ENCODE data around the gene CCL26. TPM values are rescaled to one million over a fixed set of nuclear protein-coding genes. Genes with fewer than 3 reads are reported as not detected.
A peak's percentile ranks its signal among the peaks of the same experiment; 100 is the strongest.

CCL26 gene
- total and polyA plus RNA-seq, 10 of the 15 experiments (the other 5 are each of a cell fraction or from before 2014, with no cell fraction given), result not detected

DNA sequence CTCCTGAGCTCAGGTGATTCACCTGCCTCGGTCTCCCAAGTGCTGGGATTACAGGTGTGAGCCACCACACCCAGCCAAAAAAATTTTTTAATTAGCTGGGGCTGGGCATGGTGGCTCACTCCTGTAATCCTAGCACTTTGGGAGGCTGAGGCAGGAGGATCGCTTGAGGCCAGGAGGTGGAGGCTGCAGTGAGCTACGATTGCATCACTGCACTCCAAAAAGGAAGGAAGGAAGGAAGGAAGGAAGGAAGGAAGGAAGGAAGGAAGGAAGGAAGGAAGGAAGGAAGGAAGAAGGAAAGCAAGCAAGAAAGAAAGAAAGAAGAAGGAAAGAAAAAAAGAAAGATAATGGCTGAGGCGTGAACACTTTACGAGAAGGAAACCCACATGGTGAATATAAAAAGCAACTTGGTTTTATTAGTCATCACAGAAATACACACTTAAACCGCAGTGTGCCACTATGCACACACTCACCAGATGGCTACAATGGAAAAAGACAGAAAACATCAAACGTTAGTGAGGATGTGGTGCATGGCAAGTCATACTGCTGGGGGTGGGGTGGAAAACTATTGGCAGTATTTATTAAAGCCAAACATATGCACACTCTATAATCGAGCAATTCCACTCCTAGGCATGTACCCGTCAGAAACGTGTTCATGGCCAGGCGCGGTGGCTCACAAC lies 4.4 kb upstream of the CCL26 start (continued):
- TF ChIP-seq ZNF622 (IDR thresholded peaks at IDR 0.05) (no peak), PML (IDR thresholded peaks at IDR 0.05; ENCODE audit: low read length) (no peak), ETV6 (conservative IDR thresholded peaks at IDR 0.05 in 1 of 2, IDR thresholded peaks at IDR 0.05 in 1 of 2; ENCODE audit: borderline replicate concordance in 1 of 2, low read depth in 1 of 2) (peak in 1 of 2 experiments; percentile 95; a peak in 2 of 4 replicates), SPI1 (IDR thresholded peaks at IDR 0.05; ENCODE audit: borderline replicate concordance, insufficient read depth, low read depth, low read length) (no peak), BCL11A (IDR thresholded peaks at IDR 0.05; ENCODE audit: low read depth, low read length) (no peak), CBFB (IDR thresholded peaks at IDR 0.05; ENCODE audit: low read depth) (no peak), POLR2A (IDR thresholded peaks at IDR 0.05; ENCODE audit: low read depth, low read length) (no peak), NRF1 (conservative IDR thresholded peaks at IDR 0.05; ENCODE audit: low read depth, low read length) (no peak), NBN (IDR thresholded peaks at IDR 0.05) (peak; percentile 30; the same call in 1 of the 2 replicates), MTA2 (IDR thresholded peaks at IDR 0.05; ENCODE audit: low read depth) (peak; percentile 64), BRCA1 (IDR thresholded peaks at IDR 0.05; ENCODE audit: low read depth, low read length) (no peak), RB1 (IDR thresholded peaks at IDR 0.05; ENCODE audit: borderline replicate concordance) (no peak), ZNF274 (IDR thresholded peaks at IDR 0.05; ENCODE audit: insufficient read depth, insufficient read length) (no peak), IKZF1 (conservative IDR thresholded peaks at IDR 0.05) (peak; percentile 42), YY1 (IDR thresholded peaks at IDR 0.05; ENCODE audit: low read depth, low read length) (no peak), DPF2 (IDR thresholded peaks at IDR 0.05) (0 out of 2 replicates have a peak, but pooled peaks have one; percentile 31), CHD1 (IDR thresholded peaks at IDR 0.05; ENCODE audit: low read depth, low read length) (no peak), ZSCAN29 (IDR thresholded peaks at IDR 0.05) (no peak), SUZ12 (IDR thresholded peaks at IDR 0.05; ENCODE audit: unreplicated experiment) (no peak), JUNB (IDR thresholded peaks at IDR 0.05) (0 out of 2 replicates have a peak, but pooled peaks have one; percentile 22), ASH2L (IDR thresholded peaks at IDR 0.05; ENCODE audit: borderline replicate concordance, low read depth) (no peak), EED (IDR thresholded peaks at IDR 0.05; ENCODE audit: low read depth) (no peak), MTA3 (IDR thresholded peaks at IDR 0.05; ENCODE audit: borderline replicate concordance, low read length) (0 out of 2 replicates have a peak, but pooled peaks have one; percentile 26), KLF5 (IDR thresholded peaks at IDR 0.05; ENCODE audit: partially characterized antibody) (no peak), TCF12 (IDR thresholded peaks at IDR 0.05; ENCODE audit: low read depth, low read length) (0 out of 2 replicates have a peak, but pooled peaks have one; percentile 22), POU2F2 (IDR thresholded peaks at IDR 0.05; ENCODE audit: borderline replicate concordance, low read depth, low read length) (no peak), RAD21 (IDR thresholded peaks at IDR 0.05; ENCODE audit: insufficient read depth, low read depth, low read length) (peak; percentile 32; the same call in 1 of the 2 replicates), RELA (IDR thresholded peaks at IDR 0.05; ENCODE audit: borderline replicate concordance, partially characterized antibody) (no peak), HCFC1 (IDR thresholded peaks at IDR 0.05; ENCODE audit: low read length) (no peak), ZNF217 (IDR thresholded peaks at IDR 0.05) (no peak)
- TF ChIP-seq, protein P1, sequence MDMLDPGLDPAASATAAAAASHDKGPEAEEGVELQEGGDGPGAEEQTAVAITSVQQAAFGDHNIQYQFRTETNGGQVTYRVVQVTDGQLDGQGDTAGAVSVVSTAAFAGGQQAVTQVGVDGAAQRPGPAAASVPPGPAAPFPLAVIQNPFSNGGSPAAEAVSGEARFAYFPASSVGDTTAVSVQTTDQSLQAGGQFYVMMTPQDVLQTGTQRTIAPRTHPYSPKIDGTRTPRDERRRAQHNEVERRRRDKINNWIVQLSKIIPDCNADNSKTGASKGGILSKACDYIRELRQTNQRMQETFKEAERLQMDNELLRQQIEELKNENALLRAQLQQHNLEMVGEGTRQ (IDR thresholded peaks at IDR 0.05; ENCODE audit: borderline replicate concordance, low read depth, low read length), result no peak
- TF ChIP-seq, protein P2, sequence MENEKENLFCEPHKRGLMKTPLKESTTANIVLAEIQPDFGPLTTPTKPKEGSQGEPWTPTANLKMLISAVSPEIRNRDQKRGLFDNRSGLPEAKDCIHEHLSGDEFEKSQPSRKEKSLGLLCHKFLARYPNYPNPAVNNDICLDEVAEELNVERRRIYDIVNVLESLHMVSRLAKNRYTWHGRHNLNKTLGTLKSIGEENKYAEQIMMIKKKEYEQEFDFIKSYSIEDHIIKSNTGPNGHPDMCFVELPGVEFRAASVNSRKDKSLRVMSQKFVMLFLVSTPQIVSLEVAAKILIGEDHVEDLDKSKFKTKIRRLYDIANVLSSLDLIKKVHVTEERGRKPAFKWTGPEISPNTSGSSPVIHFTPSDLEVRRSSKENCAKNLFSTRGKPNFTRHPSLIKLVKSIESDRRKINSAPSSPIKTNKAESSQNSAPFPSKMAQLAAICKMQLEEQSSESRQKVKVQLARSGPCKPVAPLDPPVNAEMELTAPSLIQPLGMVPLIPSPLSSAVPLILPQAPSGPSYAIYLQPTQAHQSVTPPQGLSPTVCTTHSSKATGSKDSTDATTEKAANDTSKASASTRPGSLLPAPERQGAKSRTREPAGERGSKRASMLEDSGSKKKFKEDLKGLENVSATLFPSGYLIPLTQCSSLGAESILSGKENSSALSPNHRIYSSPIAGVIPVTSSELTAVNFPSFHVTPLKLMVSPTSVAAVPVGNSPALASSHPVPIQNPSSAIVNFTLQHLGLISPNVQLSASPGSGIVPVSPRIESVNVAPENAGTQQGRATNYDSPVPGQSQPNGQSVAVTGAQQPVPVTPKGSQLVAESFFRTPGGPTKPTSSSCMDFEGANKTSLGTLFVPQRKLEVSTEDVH (IDR thresholded peaks at IDR 0.05; ENCODE audit: low read depth, partially characterized antibody), result no peak

Data from GM12878 (cell line).